Mammary epithelial cell (primary cell): ENCODE measurements around the gene DGKI.

Source experiments
- CTCF ChIP-seq, 2 donors: IDR thresholded peaks in 1 of 2; conservative IDR thresholded peaks in 1 of 2; 2 replicates each; pipeline ENCODE4 v1.5.1; 2011 to 2012; ENCODE audit warnings: inconsistent platforms in 2 of 2, low read length in 2 of 2, mild to moderate bottlenecking in 2 of 2, control low read depth in 1 of 2, low read depth in 1 of 2; ENCODE audit not compliant: insufficient read depth in 1 of 2; ENCODE audit errors: extremely low read depth in 1 of 2
- EZH2 ChIP-seq: IDR thresholded peaks from 2 replicates; pipeline ENCODE4 v1.6.1; 2012; ENCODE audit warnings: low read length, inconsistent platforms, borderline replicate concordance

GRCh38 chr7:137875746-137876145 is 29.0 kb upstream of the DGKI start:
- TF ChIP-seq CTCF (conservative IDR thresholded peaks at IDR 0.05 in 1 of 2, IDR thresholded peaks at IDR 0.05 in 1 of 2; ENCODE audit: extremely low read depth in 1 of 2, insufficient read depth in 1 of 2, low read depth in 1 of 2, low read length in 2 of 2) = no peak
- TF ChIP-seq EZH2 = no peak
